PC-9 (cell line): ENCODE data around the gene KCNJ18. TPM values are rescaled to one million over a fixed set of nuclear protein-coding genes. Genes with fewer than 3 reads are reported as not detected.
"Not testable (repeated sequence)": the region's sequence is repeated elsewhere in the genome, so short reads cannot be mapped to it uniquely, and the experiment has no call there.

Experiments
- BruUV-seq: library from RNA; stranded (reverse); fragments of 400-500 nt; replicated peaks from 2 replicates; lab custom pipeline; 2021; lab: Mats Ljungman, UMichigan
- CTCF ChIA-PET: fragments of 300-600 bp; sonication (Branson Sonifier 250); formaldehyde crosslinking; loops from one replicate; lab custom pipeline; 2022; ENCODE audit warnings: antibody characterized with exemption; lab: Charles Lee
- POLR2A ChIA-PET: fragments of 300-600 bp; sonication (Branson Sonifier 250); formaldehyde crosslinking; loops from one replicate; lab custom pipeline; 2022; ENCODE audit warnings: antibody characterized with exemption; ENCODE audit not compliant: unreplicated experiment; lab: Charles Lee
- DNase-seq, 2 experiments: peaks; one replicate each; pipeline versions ENCODE4 v3.0.0 to v3.0.0-alpha.2; 2015 to 2022; ENCODE audit warnings: mixed read lengths in 1 of 2
- H2AFZ ChIP-seq: fragments of 200-600 bp; sonication (generic); 2 replicates; pipeline ENCODE4 v1.8.1; 2017; ENCODE audit warnings: antibody characterized with exemption
- H3F3A ChIP-seq: fragments of 200-600 bp; sonication (generic); 2 replicates; pipeline ENCODE4 v1.8.1; 2017; ENCODE audit warnings: antibody characterized with exemption, mild to moderate bottlenecking, low read depth; ENCODE audit not compliant: insufficient read depth
- H3K27ac ChIP-seq: fragments of 200-600 bp; sonication (generic); 2 replicates; pipeline ENCODE4 v1.6.1; 2016; ENCODE audit warnings: mixed run types
- H3K27me3 ChIP-seq: fragments of 200-600 bp; sonication (generic); 2 replicates; pipeline ENCODE4 v1.6.1; 2016; ENCODE audit warnings: low read depth, mixed run types; ENCODE audit not compliant: insufficient read depth
- H3K36me3 ChIP-seq: fragments of 200-600 bp; sonication (generic); 2 replicates; pipeline ENCODE4 v1.6.1; 2016; ENCODE audit warnings: low read depth, mixed run types
- H3K4me1 ChIP-seq: fragments of 200-600 bp; sonication (generic); replicated peaks from 2 replicates; pipeline ENCODE4 v1.6.1; 2016; ENCODE audit warnings: mixed run types; ENCODE audit not compliant: insufficient read depth
- H3K4me2 ChIP-seq: fragments of 200-600 bp; sonication (generic); 2 replicates; pipeline ENCODE4 v1.6.1; 2017; ENCODE audit warnings: mixed run types
- H3K4me3 ChIP-seq: fragments of 200-600 bp; sonication (generic); 2 replicates; pipeline ENCODE4 v1.6.1; 2016; ENCODE audit warnings: mixed run types
- H3K79me2 ChIP-seq: fragments of 200-600 bp; sonication (generic); 2 replicates; pipeline ENCODE4 v1.6.1; 2017; ENCODE audit warnings: low read depth, mixed run types
- H3K9me2 ChIP-seq: fragments of 200-600 bp; sonication (generic); 2 replicates; pipeline ENCODE4 v1.8.1; 2017; ENCODE audit warnings: mild to moderate bottlenecking; ENCODE audit not compliant: insufficient read depth
- H3K9me3 ChIP-seq: fragments of 200-600 bp; sonication (generic); 2 replicates; pipeline ENCODE4 v1.8.1; 2016; ENCODE audit warnings: low read depth; ENCODE audit not compliant: insufficient read depth
- H4K20me1 ChIP-seq: fragments of 200-600 bp; sonication (generic); 2 replicates; pipeline ENCODE4 v1.8.1; 2017; ENCODE audit not compliant: insufficient read depth
- intact Hi-C: fragments of 100-400 bp; cut with micrococcal nuclease; formaldehyde crosslinking; loops from one replicate; pipeline ENCODE4 v1.10.0; 2022; ENCODE audit not compliant: unreplicated experiment
- total RNA-seq: library from RNA; stranded (reverse); gene quantifications from 2 replicates; pipeline ENCODE4 v1.2.3, GENCODE V29; 2021

KCNJ18 gene
- total RNA-seq, 1 experiment from 2014 or later: not detected

DNA sequence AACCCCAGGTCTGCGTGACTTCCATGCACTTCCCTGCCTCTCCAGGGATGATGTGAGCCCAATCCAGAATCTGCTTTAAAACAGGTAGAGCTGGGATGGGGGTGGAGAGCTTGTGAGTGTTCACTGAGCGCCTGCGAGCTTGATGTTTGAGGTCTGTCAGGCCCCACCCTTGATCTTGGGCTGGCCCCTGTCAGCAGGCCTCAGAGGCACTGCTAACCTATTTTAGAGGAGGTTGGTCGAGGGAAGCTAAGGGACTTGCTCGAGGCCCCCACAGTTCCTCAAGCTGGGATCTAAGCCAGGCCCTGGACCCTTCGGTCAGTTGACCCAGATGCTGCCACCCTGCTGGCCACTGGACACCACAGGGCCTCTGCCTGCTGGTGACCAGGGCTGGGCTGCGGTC is 14.8 kb downstream of the KCNJ18 start:
- H4K20me1 ChIP-seq, intact Hi-C loops, BruUV-seq, H3K9me2 ChIP-seq, H3K4me1 ChIP-seq, H3F3A ChIP-seq, H3K9me3 ChIP-seq, H3K27me3 ChIP-seq, DNase-seq, H3K27ac ChIP-seq, POLR2A ChIA-PET, H3K36me3 ChIP-seq, H3K79me2 ChIP-seq, H3K4me3 ChIP-seq, H3K4me2 ChIP-seq, H2AFZ ChIP-seq, CTCF ChIA-PET: not testable (repeated sequence)

- H2AFZ ChIP-seq, intact Hi-C loops, H4K20me1 ChIP-seq, BruUV-seq, CTCF ChIA-PET, H3F3A ChIP-seq, H3K36me3 ChIP-seq, POLR2A ChIA-PET, H3K9me2 ChIP-seq, H3K9me3 ChIP-seq, H3K4me2 ChIP-seq, H3K4me3 ChIP-seq, H3K27ac ChIP-seq, H3K79me2 ChIP-seq, H3K27me3 ChIP-seq, DNase-seq, H3K4me1 ChIP-seq: not testable (repeated sequence)
These were observed 15.6 kb downstream of the KCNJ18 start for GRCh38 chr17:21707711-21708611.

GRCh38 chr17:21708612-21709535 is 16.6 kb downstream of the KCNJ18 start:
- CTCF ChIA-PET, H3K4me2 ChIP-seq, POLR2A ChIA-PET, H3K9me3 ChIP-seq, H3K27ac ChIP-seq, H3K79me2 ChIP-seq, intact Hi-C loops, H3K9me2 ChIP-seq, H2AFZ ChIP-seq, DNase-seq, H3K4me3 ChIP-seq, H3F3A ChIP-seq, H3K27me3 ChIP-seq, H4K20me1 ChIP-seq, H3K36me3 ChIP-seq, BruUV-seq, H3K4me1 ChIP-seq: not testable (repeated sequence)

- CTCF ChIA-PET, H3K27me3 ChIP-seq, H3K27ac ChIP-seq, intact Hi-C loops, H3F3A ChIP-seq, BruUV-seq, H3K4me1 ChIP-seq, H3K4me3 ChIP-seq, H3K9me3 ChIP-seq, H2AFZ ChIP-seq, H3K79me2 ChIP-seq, H3K9me2 ChIP-seq, POLR2A ChIA-PET, DNase-seq, H3K36me3 ChIP-seq, H4K20me1 ChIP-seq, H3K4me2 ChIP-seq: not testable (repeated sequence)
These were observed 17.7 kb downstream of the KCNJ18 start for GRCh38 chr17:21709994-21710393.

DNA sequence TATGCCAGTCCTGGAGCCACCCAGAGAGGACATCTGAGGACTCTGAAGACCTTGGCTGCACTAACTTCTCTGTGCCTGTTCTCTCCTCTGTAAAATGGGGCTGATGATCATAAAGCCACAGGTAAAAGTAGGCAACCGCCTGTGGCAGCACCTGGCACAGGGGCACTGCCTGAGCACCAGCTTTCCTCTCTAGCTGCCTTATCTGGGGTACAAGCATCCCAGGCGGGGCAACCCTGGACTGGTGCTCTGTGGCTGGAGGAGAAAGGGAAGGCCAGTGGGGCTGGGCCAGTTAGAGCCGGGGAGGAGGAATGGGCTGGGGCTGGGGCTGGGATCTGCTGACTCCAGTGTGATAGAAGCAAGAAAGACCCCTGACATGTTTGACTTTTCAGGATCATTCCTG is 18.2 kb downstream of the KCNJ18 start:
- H3K79me2 ChIP-seq, POLR2A ChIA-PET, H2AFZ ChIP-seq, DNase-seq, BruUV-seq, H3K9me3 ChIP-seq, H3K4me1 ChIP-seq, H3K27me3 ChIP-seq, CTCF ChIA-PET, H3K9me2 ChIP-seq, intact Hi-C loops, H3F3A ChIP-seq, H3K27ac ChIP-seq, H3K4me3 ChIP-seq, H3K36me3 ChIP-seq, H4K20me1 ChIP-seq, H3K4me2 ChIP-seq: not testable (repeated sequence)
